Neural progenitor cell (in vitro differentiated cells): ENCODE data around the gene EDC4.

ENCODE experiments used
- EZH2 ChIP-seq: fragments of 200-600 bp; sonication (generic); IDR thresholded peaks from 2 replicates; pipeline ENCODE4 v1.6.1; 2017; ENCODE audit warnings: antibody characterized with exemption, mild to moderate bottlenecking, moderate library complexity
- TF ChIP-seq, protein P1 (sequence below): fragments of 200-600 bp; sonication (generic); IDR thresholded peaks from 2 replicates; pipeline ENCODE4 v1.5.1; 2017; ENCODE audit warnings: antibody characterized with exemption, mild to moderate bottlenecking

DNA sequence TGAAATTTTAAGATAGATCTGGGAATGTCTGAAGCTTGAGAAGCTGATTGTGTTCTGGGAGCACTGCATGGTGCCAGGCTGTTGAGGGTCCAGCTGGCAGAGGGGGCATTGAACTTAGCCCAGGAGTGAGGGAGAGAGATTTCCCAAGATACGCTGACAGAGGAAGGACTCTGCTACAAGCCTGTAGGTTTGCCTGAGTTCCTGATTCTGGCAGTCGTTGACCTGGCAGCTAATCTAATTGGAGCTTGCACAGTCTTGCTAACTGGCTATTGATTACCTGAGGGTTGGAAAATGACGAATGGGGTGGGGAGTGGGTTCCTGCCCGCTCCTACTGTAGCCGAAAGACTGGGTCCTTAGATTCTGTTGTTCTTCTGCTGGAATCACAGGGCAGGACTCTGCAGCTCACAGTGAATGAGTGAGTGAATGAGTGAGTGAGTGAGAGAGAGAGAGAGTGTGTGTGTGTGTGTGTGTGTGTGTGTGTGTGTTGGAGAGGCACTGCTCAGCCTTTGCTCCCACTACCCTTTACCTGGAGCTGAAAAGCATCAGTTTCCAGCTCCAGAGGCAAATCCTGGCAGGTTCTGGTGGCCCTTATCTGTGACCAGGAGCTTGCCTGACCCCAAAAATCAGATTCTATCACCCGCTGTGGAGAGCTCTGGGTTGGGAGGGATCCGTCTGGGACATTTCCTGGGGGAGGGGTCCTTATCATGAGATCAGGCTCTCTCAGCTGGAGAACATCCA lies 42.1 kb downstream of the EDC4 start:
- TF ChIP-seq EZH2 = no peak
- TF ChIP-seq, protein P1, sequence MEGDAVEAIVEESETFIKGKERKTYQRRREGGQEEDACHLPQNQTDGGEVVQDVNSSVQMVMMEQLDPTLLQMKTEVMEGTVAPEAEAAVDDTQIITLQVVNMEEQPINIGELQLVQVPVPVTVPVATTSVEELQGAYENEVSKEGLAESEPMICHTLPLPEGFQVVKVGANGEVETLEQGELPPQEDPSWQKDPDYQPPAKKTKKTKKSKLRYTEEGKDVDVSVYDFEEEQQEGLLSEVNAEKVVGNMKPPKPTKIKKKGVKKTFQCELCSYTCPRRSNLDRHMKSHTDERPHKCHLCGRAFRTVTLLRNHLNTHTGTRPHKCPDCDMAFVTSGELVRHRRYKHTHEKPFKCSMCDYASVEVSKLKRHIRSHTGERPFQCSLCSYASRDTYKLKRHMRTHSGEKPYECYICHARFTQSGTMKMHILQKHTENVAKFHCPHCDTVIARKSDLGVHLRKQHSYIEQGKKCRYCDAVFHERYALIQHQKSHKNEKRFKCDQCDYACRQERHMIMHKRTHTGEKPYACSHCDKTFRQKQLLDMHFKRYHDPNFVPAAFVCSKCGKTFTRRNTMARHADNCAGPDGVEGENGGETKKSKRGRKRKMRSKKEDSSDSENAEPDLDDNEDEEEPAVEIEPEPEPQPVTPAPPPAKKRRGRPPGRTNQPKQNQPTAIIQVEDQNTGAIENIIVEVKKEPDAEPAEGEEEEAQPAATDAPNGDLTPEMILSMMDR = no peak
